Endothelial cell of umbilical vein (primary cell): ENCODE measurements around the gene MTX1.

Source experiments
- EZH2 ChIP-seq: IDR thresholded peaks from 2 replicates; pipeline ENCODE4 v1.6.1; 2012; ENCODE audit warnings: borderline replicate concordance, low read depth, mild to moderate bottlenecking, moderate library complexity, low read length, inconsistent platforms; ENCODE audit not compliant: severe bottlenecking
- MYC ChIP-seq: IDR thresholded peaks from one replicate; pipeline ENCODE4 v1.6.1; 2011; ENCODE audit warnings: mild to moderate bottlenecking, low read depth, low read length
- POLR2A ChIP-seq: IDR thresholded peaks from 2 replicates; pipeline ENCODE4 v1.6.1; 2012; ENCODE audit warnings: low read depth, mild to moderate bottlenecking, control low read depth, low read length
- POLR2AphosphoS5 ChIP-seq: IDR thresholded peaks from 2 replicates; pipeline ENCODE4 v1.6.1; 2012; ENCODE audit warnings: low read depth, mild to moderate bottlenecking, control low read depth, low read length, moderate library complexity; ENCODE audit not compliant: insufficient read depth
- TF ChIP-seq, protein P1 (sequence below), 2 donors: IDR thresholded peaks; 1 replicate in 1 of 2; 2 replicates in 1 of 2; pipeline ENCODE4 v1.5.1; 2011; ENCODE audit warnings: low read length in 2 of 2, mild to moderate bottlenecking in 2 of 2, moderate library complexity in 2 of 2, control low read depth in 1 of 2, inconsistent platforms in 1 of 2, low read depth in 1 of 2; ENCODE audit not compliant: insufficient read depth in 1 of 2; ENCODE audit errors: extremely low read depth in 1 of 2
- TF ChIP-seq, protein P2 (sequence below): IDR thresholded peaks from 2 replicates; pipeline ENCODE4 v1.6.1; 2011; ENCODE audit not compliant: insufficient read depth, insufficient read length

DNA sequence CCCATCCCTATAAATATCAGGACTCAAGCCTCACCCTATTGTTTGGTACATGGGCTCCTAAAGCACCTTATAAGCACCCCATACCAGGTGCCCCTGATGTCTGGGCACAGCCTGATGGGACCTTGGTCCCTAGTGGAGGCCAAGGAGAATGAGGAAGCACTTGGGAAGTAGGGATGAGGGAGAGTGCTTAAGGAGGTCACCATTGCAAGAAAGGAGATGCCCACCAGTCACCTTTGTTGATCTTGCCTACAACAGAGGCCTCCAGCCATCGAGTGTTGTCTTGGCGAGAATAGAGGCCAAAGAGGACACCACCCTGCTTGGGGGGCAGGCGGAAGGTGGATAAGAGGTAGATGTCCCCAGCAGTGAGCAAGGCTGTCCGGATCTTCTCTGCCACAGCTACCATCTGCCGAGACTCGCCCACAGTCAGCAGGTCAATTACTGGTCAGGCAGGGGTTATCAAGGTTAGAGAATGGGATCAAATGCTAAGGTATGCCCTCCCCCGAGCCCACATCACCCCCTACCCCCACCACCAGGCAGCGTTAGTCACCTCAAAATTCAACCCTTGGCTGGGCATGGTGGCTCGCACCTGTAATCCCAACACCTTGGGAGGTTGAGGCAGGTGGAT is 2.4 kb upstream of the MTX1 start:
- TF ChIP-seq, protein P1, sequence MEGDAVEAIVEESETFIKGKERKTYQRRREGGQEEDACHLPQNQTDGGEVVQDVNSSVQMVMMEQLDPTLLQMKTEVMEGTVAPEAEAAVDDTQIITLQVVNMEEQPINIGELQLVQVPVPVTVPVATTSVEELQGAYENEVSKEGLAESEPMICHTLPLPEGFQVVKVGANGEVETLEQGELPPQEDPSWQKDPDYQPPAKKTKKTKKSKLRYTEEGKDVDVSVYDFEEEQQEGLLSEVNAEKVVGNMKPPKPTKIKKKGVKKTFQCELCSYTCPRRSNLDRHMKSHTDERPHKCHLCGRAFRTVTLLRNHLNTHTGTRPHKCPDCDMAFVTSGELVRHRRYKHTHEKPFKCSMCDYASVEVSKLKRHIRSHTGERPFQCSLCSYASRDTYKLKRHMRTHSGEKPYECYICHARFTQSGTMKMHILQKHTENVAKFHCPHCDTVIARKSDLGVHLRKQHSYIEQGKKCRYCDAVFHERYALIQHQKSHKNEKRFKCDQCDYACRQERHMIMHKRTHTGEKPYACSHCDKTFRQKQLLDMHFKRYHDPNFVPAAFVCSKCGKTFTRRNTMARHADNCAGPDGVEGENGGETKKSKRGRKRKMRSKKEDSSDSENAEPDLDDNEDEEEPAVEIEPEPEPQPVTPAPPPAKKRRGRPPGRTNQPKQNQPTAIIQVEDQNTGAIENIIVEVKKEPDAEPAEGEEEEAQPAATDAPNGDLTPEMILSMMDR (IDR thresholded peaks at IDR 0.05; ENCODE audit: extremely low read depth in 1 of 2, insufficient read depth in 1 of 2, low read depth in 1 of 2, low read length in 2 of 2): no peak
- no peak for TF ChIP-seq POLR2AphosphoS5
- TF ChIP-seq EZH2: no peak
- no peak for TF ChIP-seq POLR2A
- no peak for TF ChIP-seq MYC
- TF ChIP-seq, protein P2, sequence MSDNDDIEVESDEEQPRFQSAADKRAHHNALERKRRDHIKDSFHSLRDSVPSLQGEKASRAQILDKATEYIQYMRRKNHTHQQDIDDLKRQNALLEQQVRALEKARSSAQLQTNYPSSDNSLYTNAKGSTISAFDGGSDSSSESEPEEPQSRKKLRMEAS: no peak
